ENCODE results near the gene FBXO10. TPM values are rescaled to one million over a fixed set of nuclear protein-coding genes. Genes with fewer than 3 reads are reported as not detected.

The FBXO10 gene
- total RNA-seq, 1 experiment from 2014 or later, result 5.3 TPM

GRCh38 chr9:37534901-37535300 lies 41.3 kb downstream of the FBXO10 start:
- DNase-seq (ENCODE audit: low read depth, low spot score) (no peak), ATAC-seq (no peak)
- Histone ChIP-seq H3K4me3 (replicated peaks in 1 of 2; ENCODE audit: low read depth in 1 of 2, low read length in 2 of 2) (no peak overlapping the region), H2AFZ (ENCODE audit: low read depth, low read length, poor library complexity, severe bottlenecking) (no peak overlapping the region), H3K27me3 (ENCODE audit: insufficient read depth, low read length) (no peaks in the 10 kb centered on the region), H4K20me1 (ENCODE audit: insufficient read depth) (no peaks in the 10 kb centered on the region), H3K4me1 (ENCODE audit: control insufficient read depth in 1 of 2, insufficient read depth in 2 of 2, low read length in 2 of 2) (no peaks in the 10 kb centered on the region), H3K79me2 (ENCODE audit: insufficient read depth, low read length) (no peaks in the 10 kb centered on the region), H3K9me2 (ENCODE audit: insufficient read depth) (no peaks in the 10 kb centered on the region), H3K4me2 (ENCODE audit: low read length) (no peak overlapping the region), H3K27ac (ENCODE audit: low read depth, low read length) (no peak overlapping the region), H3K9ac (ENCODE audit: low read length) (no peak overlapping the region), H3K36me3 (ENCODE audit: control insufficient read depth in 1 of 2, insufficient read depth in 2 of 2, low read length in 2 of 2) (no peaks in the 10 kb centered on the region), H3K9me3 (ENCODE audit: control insufficient read depth in 1 of 2, insufficient read depth in 1 of 2, low read depth in 1 of 2, low read length in 2 of 2) (no peaks in the 10 kb centered on the region)
- TF ChIP-seq TCF7L2 (IDR thresholded peaks at IDR 0.05; ENCODE audit: borderline replicate concordance, extremely low read depth, insufficient read depth, insufficient read length) (no peak), EGR1 (IDR thresholded peaks at IDR 0.05; ENCODE audit: low read depth) (no peak), CBX3 (IDR thresholded peaks at IDR 0.05; ENCODE audit: low read depth) (no peak), FOSL1 (IDR thresholded peaks at IDR 0.05; ENCODE audit: low read depth) (no peak), SRF (IDR thresholded peaks at IDR 0.05; ENCODE audit: low read depth) (no peak), ZNF274 (IDR thresholded peaks at IDR 0.05; ENCODE audit: low read depth, low read length) (no peak), ZFX (IDR thresholded peaks at IDR 0.05) (no peak), ELF1 (IDR thresholded peaks at IDR 0.05; ENCODE audit: borderline replicate concordance, low read depth) (no peak), EZH2 (IDR thresholded peaks at IDR 0.05) (no peak), SP1 (IDR thresholded peaks at IDR 0.05; ENCODE audit: low read depth) (no peak), POLR2A (IDR thresholded peaks at IDR 0.05; ENCODE audit: borderline replicate concordance, extremely low read depth, insufficient read depth, insufficient read length) (no peak), SIN3A (IDR thresholded peaks at IDR 0.05; ENCODE audit: low read depth) (no peak), ATF3 (IDR thresholded peaks at IDR 0.05) (no peak), CEBPB (IDR thresholded peaks at IDR 0.05; ENCODE audit: low read depth) (no peak), YY1 (IDR thresholded peaks at IDR 0.05; ENCODE audit: extremely low read depth, insufficient replicate concordance, low read depth, low read length) (no peak), POLR2AphosphoS5 (IDR thresholded peaks at IDR 0.05; ENCODE audit: low read depth, low read length) (no peak)
- TF ChIP-seq, protein P1, sequence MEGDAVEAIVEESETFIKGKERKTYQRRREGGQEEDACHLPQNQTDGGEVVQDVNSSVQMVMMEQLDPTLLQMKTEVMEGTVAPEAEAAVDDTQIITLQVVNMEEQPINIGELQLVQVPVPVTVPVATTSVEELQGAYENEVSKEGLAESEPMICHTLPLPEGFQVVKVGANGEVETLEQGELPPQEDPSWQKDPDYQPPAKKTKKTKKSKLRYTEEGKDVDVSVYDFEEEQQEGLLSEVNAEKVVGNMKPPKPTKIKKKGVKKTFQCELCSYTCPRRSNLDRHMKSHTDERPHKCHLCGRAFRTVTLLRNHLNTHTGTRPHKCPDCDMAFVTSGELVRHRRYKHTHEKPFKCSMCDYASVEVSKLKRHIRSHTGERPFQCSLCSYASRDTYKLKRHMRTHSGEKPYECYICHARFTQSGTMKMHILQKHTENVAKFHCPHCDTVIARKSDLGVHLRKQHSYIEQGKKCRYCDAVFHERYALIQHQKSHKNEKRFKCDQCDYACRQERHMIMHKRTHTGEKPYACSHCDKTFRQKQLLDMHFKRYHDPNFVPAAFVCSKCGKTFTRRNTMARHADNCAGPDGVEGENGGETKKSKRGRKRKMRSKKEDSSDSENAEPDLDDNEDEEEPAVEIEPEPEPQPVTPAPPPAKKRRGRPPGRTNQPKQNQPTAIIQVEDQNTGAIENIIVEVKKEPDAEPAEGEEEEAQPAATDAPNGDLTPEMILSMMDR (IDR thresholded peaks at IDR 0.05 in 2 of 3, conservative IDR thresholded peaks at IDR 0.05 in 1 of 3; ENCODE audit: borderline replicate concordance in 1 of 3, insufficient read depth in 1 of 3, low read depth in 2 of 3, low read length in 2 of 3), result no peak
- intact Hi-C loops (cut with micrococcal nuclease), result no loop called here
- ChIA-PET CTCF (no interaction called here), POLR2A (no interaction called here), RAD21 (ENCODE audit: low non-redundant PET in 1 of 2, low total read pairs in 2 of 2, uncharacterized antibody in 2 of 2, unreplicated experiment in 2 of 2) (no interaction called here)
- no TSS peak for BruUV-seq (replicated peaks)
